K562 (cell line): ENCODE measurements around the gene TENM3. TPM values are rescaled to one million over a fixed set of nuclear protein-coding genes. Genes with fewer than 3 reads are reported as not detected.

Experiments
- ATAC-seq: fragments of 200-7000 bp; cut with Tn5 transposase; 3 replicates; pipeline ENCODE4 v1.9.1; 2020; ENCODE audit warnings: moderate library complexity
- BruUV-seq: library from RNA; stranded (reverse); fragments of 400-500 nt; replicated peaks from 2 replicates; lab custom pipeline; 2021; lab: Mats Ljungman, UMichigan
- CTCF ChIA-PET: fragments of 300-600 bp; formaldehyde crosslinking; extraction: SDS; loops from one replicate; lab custom pipeline; 2021; ENCODE audit warnings: low intra/inter-chr PET ratio; lab: Yijun Ruan, JAX
- POLR2A ChIA-PET: fragments of 300-600, 350-650 bp; sonication (Branson Sonifier 250); formaldehyde crosslinking; extraction: SDS; loops from one replicate; lab custom pipeline; 2021; ENCODE audit warnings: antibody characterized with exemption, inconsistent platforms; lab: Yijun Ruan, JAX
- DNase-seq, 4 experiments: peaks; one replicate each; pipeline versions ENCODE4 v3.0.0 to v3.0.0-alpha.2; 2011 to 2018; ENCODE audit warnings: low spot score in 3 of 4, mixed read lengths in 3 of 4; ENCODE audit errors: extremely low read depth in 1 of 4
- FAIRE-seq: peaks from 2 replicates; lab custom pipeline; 2011; peaks lifted over from hg19 to GRCh38; lab: Jason Lieb, UNC
- H2AFZ ChIP-seq: 2 replicates; pipeline ENCODE4 v1.6.0; 2011; ENCODE audit warnings: low read depth, low read length, control low read depth, inconsistent platforms
- H3K27ac ChIP-seq: fragments of 200-600 bp; 3 replicates; pipeline ENCODE4 v1.8.0; 2011; ENCODE audit warnings: low read depth, mild to moderate bottlenecking, control low read depth, inconsistent platforms, low read length, moderate library complexity, mixed read lengths; ENCODE audit errors: extremely low read depth
- H3K27me3 ChIP-seq, 2 experiments: fragments of 300-600 bp in 1 of 2; 2 replicates in 1 of 2; 3 replicates in 1 of 2; pipeline versions ENCODE4 v1.6.0 to v1.8.0; 2011; ENCODE audit warnings: inconsistent platforms in 2 of 2, low read length in 2 of 2, mild to moderate bottlenecking in 1 of 2, mixed read lengths in 1 of 2, moderate library complexity in 1 of 2; ENCODE audit not compliant: control insufficient read depth in 2 of 2, insufficient read depth in 2 of 2
- H3K36me3 ChIP-seq: fragments of 300-600 bp; 3 replicates; pipeline ENCODE4 v1.8.0; 2011; ENCODE audit warnings: mild to moderate bottlenecking, low read length, inconsistent platforms; ENCODE audit not compliant: control insufficient read depth, insufficient read depth
- H3K4me1 ChIP-seq, 2 experiments: fragments of 200-600 bp in 1 of 2; replicated peaks in 1 of 2; 2 replicates in 1 of 2; 3 replicates in 1 of 2; pipeline versions ENCODE4 v1.5.1 to v1.8.0; 2011; ENCODE audit warnings: inconsistent platforms in 2 of 2, low read length in 2 of 2, mild to moderate bottlenecking in 1 of 2, mixed read lengths in 1 of 2, moderate library complexity in 1 of 2; ENCODE audit not compliant: control insufficient read depth in 2 of 2, insufficient read depth in 2 of 2
- H3K4me2 ChIP-seq: 2 replicates; pipeline ENCODE4 v1.6.1; 2011; ENCODE audit warnings: low read length, control low read depth, inconsistent platforms, mixed read lengths; ENCODE audit not compliant: insufficient read depth
- H3K4me3 ChIP-seq: fragments of 200-600 bp; sonication (generic), shearing (Covaris generic); 2 replicates; pipeline ENCODE4 v1.5.1; 2016; ENCODE audit warnings: control low read depth, inconsistent platforms
- H3K79me2 ChIP-seq: fragments of 200-600 bp; 3 replicates; pipeline ENCODE4 v1.8.0; 2011; ENCODE audit warnings: low read length, inconsistent platforms; ENCODE audit not compliant: control insufficient read depth, insufficient read depth
- H3K9ac ChIP-seq, 2 experiments: 2 replicates each; pipeline versions ENCODE4 v1.6.0 to v1.6.1; 2011; ENCODE audit warnings: low read depth in 2 of 2, low read length in 2 of 2, control low read depth in 1 of 2, inconsistent platforms in 1 of 2, mild to moderate bottlenecking in 1 of 2, mixed read lengths in 1 of 2; ENCODE audit not compliant: insufficient read depth in 1 of 2
- H3K9me1 ChIP-seq: one replicate; pipeline ENCODE4 v1.6.0; 2011; ENCODE audit warnings: inconsistent platforms, mild to moderate bottlenecking, low read length, moderate library complexity; ENCODE audit not compliant: control insufficient read depth, insufficient read depth
- H3K9me3 ChIP-seq: replicated peaks from 2 replicates; pipeline ENCODE4 v1.5.1; 2011; ENCODE audit warnings: low read depth, low read length, inconsistent platforms; ENCODE audit not compliant: control insufficient read depth, insufficient read depth
- H4K20me1 ChIP-seq: replicated peaks from 2 replicates; pipeline ENCODE4 v1.6.1; 2011; ENCODE audit warnings: low read length, inconsistent platforms, mixed read lengths; ENCODE audit not compliant: control insufficient read depth, insufficient read depth
- BACH1 ChIP-seq: fragments of 200-800 bp; sonication (Bioruptor generic); IDR thresholded peaks from 2 replicates; pipeline ENCODE4 v1.6.1; 2016; ENCODE audit warnings: missing genetic modification characterization, missing compliant biosample characterization
- HDGF ChIP-seq: fragments of 450-650 bp; IDR thresholded peaks from 2 replicates; pipeline ENCODE4 v1.6.1; 2016
- MLLT1 ChIP-seq, 2 experiments: fragments of 450-650 bp; IDR thresholded peaks; 2 replicates each; pipeline ENCODE4 v1.6.1; 2016
- NR2F6 ChIP-seq: fragments of 450-650 bp; formaldehyde crosslinking; IDR thresholded peaks from 2 replicates; pipeline ENCODE4 v1.4.0; 2020; ENCODE audit warnings: mild to moderate bottlenecking
- RFX7 ChIP-seq: fragments of 250-450 bp; sonication (Bioruptor Pico); IDR thresholded peaks from 2 replicates; pipeline ENCODE4 v1.5.1; 2021; ENCODE audit warnings: mild to moderate bottlenecking
- TEAD4 ChIP-seq, 2 experiments: sonication (generic) in 1 of 2; formaldehyde crosslinking in 1 of 2; IDR thresholded peaks; 2 replicates each; pipeline versions ENCODE4 v1.6.1 to v1.8.0; 2012 to 2022; ENCODE audit warnings: borderline replicate concordance in 1 of 2, inconsistent platforms in 1 of 2, low read length in 1 of 2, mild to moderate bottlenecking in 1 of 2, missing genetic modification reagents in 1 of 2
- ZBTB8A ChIP-seq: fragments of 450-650 bp; IDR thresholded peaks from 2 replicates; pipeline ENCODE4 v1.6.1; 2018; ENCODE audit warnings: mild to moderate bottlenecking, moderate library complexity; ENCODE audit not compliant: partially characterized antibody
- ZNF121 ChIP-seq: sonication (generic); formaldehyde crosslinking; conservative IDR thresholded peaks from 2 replicates; pipeline ENCODE4 v1.8.0; 2022; ENCODE audit warnings: missing genetic modification reagents
- ZNF165 ChIP-seq: fragments of 250-450 bp; sonication (Bioruptor Pico); IDR thresholded peaks from 2 replicates; pipeline ENCODE4 v1.4.0; 2020; ENCODE audit warnings: borderline replicate concordance
- in situ Hi-C: fragments of 300-500 bp; cut with MboI; formaldehyde crosslinking; loops from 4 replicates; pipeline ENCODE4 v1.15.0; 2018; ENCODE audit warnings: inconsistent platforms, mixed read lengths
- intact Hi-C: fragments of 100-400 bp; cut with micrococcal nuclease; formaldehyde crosslinking; loops from 2 replicates; pipeline ENCODE4 v1.14.2; 2022
- polyA plus RNA-seq, 8 experiments: library from polyadenylated mRNA; depleted of rRNA in 4 of 8; stranded (reverse) in 5 of 8; unstranded in 3 of 8; fragments of >200 nt; fragmentation: Nextera tagmentation in 2 of 8; fragmentation: Illumina TruSeq in 1 of 8; extraction: Ambion mirVana in 2 of 8; extraction: Trizol in 1 of 8; gene quantifications; 2 replicates each; pipeline versions ENCODE4 v1.2.1 to v1.2.3, GENCODE V29; 2011 to 2014; ENCODE audit warnings: inconsistent platforms in 1 of 8, missing spikeins in 1 of 8
- total RNA-seq, 7 experiments: library from RNA; depleted of rRNA in 6 of 7; stranded (reverse); fragments of >200 nt in 6 of 7; fragmentation: Illumina TruSeq in 2 of 7; extraction: Trizol in 2 of 7; gene quantifications; 2 replicates each; pipeline versions ENCODE4 v1.2.1 to v1.2.3, GENCODE V29; 2011 to 2021; ENCODE audit warnings: low replicate concordance in 1 of 7
- TF ChIP-seq, protein P1 (sequence below): conservative IDR thresholded peaks from 2 replicates; pipeline ENCODE4 v1.6.1; 2011; ENCODE audit warnings: low read depth, mild to moderate bottlenecking, low read length; ENCODE audit not compliant: control insufficient read depth

The TENM3 gene
- total and polyA plus RNA-seq, 9 of the 15 experiments (the other 6 are each of a cell fraction or from before 2014, with no cell fraction given), result 0.01 to 0.02 TPM; not detected in 7

- Histone ChIP-seq H2AFZ (no peak overlapping the region), H3K9ac (no peak overlapping the region), H3K9me3 (no peaks in the 10 kb centered on the region), H3K27ac (no peak overlapping the region), H3K4me1 (no peaks in the 10 kb centered on the region), H3K36me3 (no peaks in the 10 kb centered on the region), H3K4me2 (no peak overlapping the region), H3K79me2 (no peaks in the 10 kb centered on the region), H3K27me3 (peaks cover 0 to 5% of the 10 kb centered on the region in 2 experiments; a peak in 2 of 5 replicates), H4K20me1 (no peaks in the 10 kb centered on the region), H3K4me3 (no peak overlapping the region), H3K9me1 (no peaks in the 10 kb centered on the region)
- DNase-seq (no peak), FAIRE-seq (no peak), ATAC-seq (no peak)
- BruUV-seq, result no TSS peak
- CTCF ChIA-PET, result no interaction called here
- intact Hi-C loops (no loop called here), in situ Hi-C loops (no loop called here)
- POLR2A ChIA-PET, result no interaction called here
- TF ChIP-seq RFX7 (CRISPR knock-in tag) (no peak), MLLT1 (IDR thresholded peaks at IDR 0.05) (no peak), NR2F6 (CRISPR knock-in tag) (no peak), ZNF121 (no peak), TEAD4 (IDR thresholded peaks at IDR 0.05; ENCODE audit: low read length) (no peak), TEAD4 (CRISPR knock-in tag; IDR thresholded peaks at IDR 0.05; ENCODE audit: borderline replicate concordance) (no peak), ZBTB8A (no peak), ZNF165 (CRISPR knock-in tag) (no peak), HDGF (no peak), BACH1 (no peak)
- TF ChIP-seq, protein P1, sequence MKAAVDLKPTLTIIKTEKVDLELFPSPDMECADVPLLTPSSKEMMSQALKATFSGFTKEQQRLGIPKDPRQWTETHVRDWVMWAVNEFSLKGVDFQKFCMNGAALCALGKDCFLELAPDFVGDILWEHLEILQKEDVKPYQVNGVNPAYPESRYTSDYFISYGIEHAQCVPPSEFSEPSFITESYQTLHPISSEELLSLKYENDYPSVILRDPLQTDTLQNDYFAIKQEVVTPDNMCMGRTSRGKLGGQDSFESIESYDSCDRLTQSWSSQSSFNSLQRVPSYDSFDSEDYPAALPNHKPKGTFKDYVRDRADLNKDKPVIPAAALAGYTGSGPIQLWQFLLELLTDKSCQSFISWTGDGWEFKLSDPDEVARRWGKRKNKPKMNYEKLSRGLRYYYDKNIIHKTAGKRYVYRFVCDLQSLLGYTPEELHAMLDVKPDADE, result no peak
Observed at GRCh38 chr4:182684796-182685195, 441.6 kb downstream of the TENM3 start.
